ENCODE measurements around the gene ZSWIM5.
"Not testable (repeated sequence)": the region's sequence is repeated elsewhere in the genome, so short reads cannot be mapped to it uniquely, and the experiment has no call there.

Gene ZSWIM5

DNA sequence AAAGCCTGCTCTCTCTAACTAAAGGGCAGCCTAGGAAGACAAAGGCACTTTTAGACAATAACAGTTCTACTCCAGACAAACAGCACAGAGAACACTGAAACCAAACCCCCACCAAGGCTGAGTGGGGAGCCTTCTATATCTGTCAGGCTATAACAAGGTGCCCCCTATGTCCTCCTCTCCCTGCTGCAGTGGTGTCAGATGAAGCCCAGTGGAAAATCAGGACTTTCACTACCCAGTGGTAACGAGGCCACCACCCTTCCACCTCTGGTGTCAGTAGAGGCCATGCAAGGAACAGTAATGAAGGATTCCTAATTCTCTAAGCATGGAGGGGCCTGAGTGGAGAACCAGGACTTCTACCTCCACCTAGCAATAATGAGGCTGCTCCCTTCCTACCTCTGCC lies 83.7 kb downstream of the ZSWIM5 start:
- Histone ChIP-seq H3K27me3 (no peaks in the 10 kb centered on the region), H3K27ac (no peak overlapping the region), H3K4me3 (ENCODE audit: low read depth in 1 of 2, low read length in 1 of 2) (no peak overlapping the region), H3K36me3 (no peaks in the 10 kb centered on the region), H3K9me3 (no peaks in the 10 kb centered on the region), H3K4me1 (ENCODE audit: control insufficient read depth in 1 of 2, insufficient read depth in 1 of 2, low read depth in 1 of 2, low read length in 1 of 2) (no peaks in the 10 kb centered on the region)
- no peak for TF ChIP-seq CTCF (IDR thresholded peaks at IDR 0.05)

- Histone ChIP-seq H3K4me3 (ENCODE audit: low read depth in 1 of 2, low read length in 1 of 2) (no peak overlapping the region), H3K9me3 (no peaks in the 10 kb centered on the region), H3K27me3 (no peaks in the 10 kb centered on the region), H3K4me1 (ENCODE audit: control insufficient read depth in 1 of 2, insufficient read depth in 1 of 2, low read depth in 1 of 2, low read length in 1 of 2) (no peaks in the 10 kb centered on the region), H3K27ac (no peak overlapping the region), H3K36me3 (no peaks in the 10 kb centered on the region)
- TF ChIP-seq CTCF (IDR thresholded peaks at IDR 0.05): no peak
Measured at GRCh38 chr1:45117766-45118165, 88.6 kb downstream of the ZSWIM5 start.

DNA sequence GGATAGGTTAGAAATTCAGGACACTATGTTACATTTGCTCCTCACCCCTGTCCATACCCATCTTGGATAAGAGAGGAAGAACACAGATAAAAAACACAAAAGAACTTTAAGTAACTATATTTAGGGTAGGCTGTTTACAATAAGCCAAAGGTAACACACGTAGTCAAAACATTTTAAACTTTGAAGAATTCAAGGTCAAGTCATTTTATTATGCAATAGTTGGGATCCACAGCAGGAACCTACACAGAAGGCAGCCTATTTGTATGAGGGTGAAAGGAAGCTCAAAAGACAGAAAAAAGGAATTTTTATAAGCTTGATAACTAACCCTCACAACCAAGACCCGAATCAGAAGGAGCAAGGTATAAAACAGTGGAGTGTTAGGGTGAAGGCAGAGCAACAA lies 89.6 kb downstream of the ZSWIM5 start:
- no peaks in the 10 kb centered on the region for H3K27me3 ChIP-seq
- H3K36me3 ChIP-seq: no peaks in the 10 kb centered on the region
- no peaks in the 10 kb centered on the region for H3K9me3 ChIP-seq
- H3K27ac ChIP-seq: no peak overlapping the region
- TF ChIP-seq CTCF (IDR thresholded peaks at IDR 0.05): no peak
- H3K4me1 ChIP-seq (ENCODE audit: control insufficient read depth in 1 of 2, insufficient read depth in 1 of 2, low read depth in 1 of 2, low read length in 1 of 2): no peaks in the 10 kb centered on the region
- no peak overlapping the region for H3K4me3 ChIP-seq (ENCODE audit: low read depth in 1 of 2, low read length in 1 of 2)

DNA sequence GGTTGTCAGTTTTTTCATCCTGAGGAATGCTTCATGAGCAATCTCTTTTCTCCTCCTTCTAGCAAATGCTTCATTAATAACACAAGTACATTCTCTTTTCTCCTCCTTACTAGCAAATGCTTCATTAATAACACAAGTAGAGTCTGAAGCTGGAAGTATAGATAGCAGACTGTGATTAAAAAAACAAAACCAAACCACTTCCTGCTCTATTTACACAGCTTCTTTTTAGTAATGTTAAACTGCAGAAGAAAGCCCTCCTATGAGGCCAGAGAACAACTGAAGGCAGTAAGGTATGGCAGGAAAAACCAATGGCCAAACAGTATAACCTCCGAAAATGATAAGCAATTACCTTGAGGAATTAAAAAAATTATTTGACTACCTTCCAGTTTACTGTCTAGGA lies 90.1 kb downstream of the ZSWIM5 start:
- H3K4me3 ChIP-seq (ENCODE audit: low read depth in 1 of 2, low read length in 1 of 2): no peak overlapping the region
- no peak for TF ChIP-seq CTCF (IDR thresholded peaks at IDR 0.05)
- no peaks in the 10 kb centered on the region for H3K9me3 ChIP-seq
- no peaks in the 10 kb centered on the region for H3K27me3 ChIP-seq
- no peaks in the 10 kb centered on the region for H3K4me1 ChIP-seq (ENCODE audit: control insufficient read depth in 1 of 2, insufficient read depth in 1 of 2, low read depth in 1 of 2, low read length in 1 of 2)
- H3K27ac ChIP-seq: no peak overlapping the region
- no peaks in the 10 kb centered on the region for H3K36me3 ChIP-seq

DNA sequence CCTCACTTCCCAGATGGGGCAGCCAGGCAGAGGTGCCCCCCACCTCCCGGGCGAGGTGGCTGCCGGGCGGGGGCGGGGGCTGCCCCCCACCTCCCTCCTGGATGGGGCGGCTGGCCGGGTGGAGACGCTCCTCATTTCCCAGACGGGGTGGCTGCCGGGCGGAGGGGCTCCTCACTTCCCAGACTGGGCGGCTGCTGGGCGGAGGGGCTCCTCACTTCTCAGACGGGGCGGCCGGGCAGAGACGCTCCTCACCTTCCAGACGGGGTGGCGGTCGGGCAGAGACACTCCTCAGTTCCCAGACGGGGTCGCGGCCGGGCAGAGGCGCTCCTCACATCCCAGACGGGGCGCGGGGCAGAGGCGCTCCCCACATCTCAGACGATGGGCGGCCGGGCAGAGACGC lies 91.2 kb downstream of the ZSWIM5 start:
- H3K27me3 ChIP-seq; H3K36me3 ChIP-seq; H3K27ac ChIP-seq; H3K4me1 ChIP-seq (ENCODE audit: control insufficient read depth in 1 of 2, insufficient read depth in 1 of 2, low read depth in 1 of 2, low read length in 1 of 2); H3K9me3 ChIP-seq; H3K4me3 ChIP-seq (ENCODE audit: low read depth in 1 of 2, low read length in 1 of 2): not testable (repeated sequence)

DNA sequence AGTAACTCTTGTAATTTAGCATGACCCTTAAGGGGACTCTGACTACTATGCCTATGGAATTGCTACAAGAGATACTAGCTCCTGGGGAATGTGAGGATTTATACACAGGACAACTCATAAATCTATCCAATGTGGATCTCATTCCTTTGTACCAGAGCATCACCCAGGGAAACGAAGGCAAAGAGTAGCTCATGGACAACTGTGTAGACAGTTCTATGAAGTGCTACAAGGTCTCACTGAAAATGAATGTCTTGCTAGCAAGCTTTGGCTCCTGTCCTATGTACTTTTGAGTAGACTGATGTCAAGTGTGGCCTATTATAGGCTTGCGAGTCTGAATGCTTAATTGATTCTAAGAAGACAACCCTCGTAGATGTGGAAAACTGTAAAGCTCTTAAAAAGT lies 93.7 kb downstream of the ZSWIM5 start:
- TF ChIP-seq CTCF (IDR thresholded peaks at IDR 0.05): no peak
- no peaks in the 10 kb centered on the region for H3K36me3 ChIP-seq
- H3K27me3 ChIP-seq: no peaks in the 10 kb centered on the region
- no peak overlapping the region for H3K4me3 ChIP-seq (ENCODE audit: low read depth in 1 of 2, low read length in 1 of 2)
- no peaks in the 10 kb centered on the region for H3K4me1 ChIP-seq (ENCODE audit: control insufficient read depth in 1 of 2, insufficient read depth in 1 of 2, low read depth in 1 of 2, low read length in 1 of 2)
- no peak overlapping the region for H3K27ac ChIP-seq
- no peaks in the 10 kb centered on the region for H3K9me3 ChIP-seq

Data from neutrophil (primary cell).